Stomach (tissue), 9 donors: ENCODE results near the gene COL1A2. TPM values are rescaled to one million over a fixed set of nuclear protein-coding genes. Genes with fewer than 3 reads are reported as not detected.

Experiments used
- DNase-seq, 2 donors: peaks; one replicate each; pipeline versions ENCODE4 v3.0.0 to v3.0.0-alpha.2; 2013 to 2019
- H3K27ac ChIP-seq, 5 donors: fragments of 200-600 bp in 4 of 5; sonication (generic) in 4 of 5; one replicate each; pipeline ENCODE4 v1.5.1; 2013 to 2019; ENCODE audit warnings: mild to moderate bottlenecking in 1 of 5, moderate library complexity in 1 of 5
- H3K27me3 ChIP-seq, 3 donors: fragments of 200-600 bp; sonication (generic); one replicate each; pipeline ENCODE4 v1.5.1; 2017 to 2019; ENCODE audit warnings: mixed run types in 1 of 3
- H3K36me3 ChIP-seq, 4 donors: fragments of 200-600 bp; sonication (generic); 1 replicate in 3 of 4; 2 replicates in 1 of 4; pipeline ENCODE4 v1.5.1; 2016 to 2019
- H3K4me1 ChIP-seq, 4 donors: fragments of 200-600 bp; sonication (generic); one replicate each; pipeline ENCODE4 v1.5.1; 2016 to 2019
- H3K4me3 ChIP-seq, 4 donors: fragments of 200-600 bp; sonication (generic) in 3 of 4; one replicate each; pipeline ENCODE4 v1.5.1; 2016 to 2019; ENCODE audit warnings: mild to moderate bottlenecking in 1 of 4
- H3K9me3 ChIP-seq, 4 donors: fragments of 200-600 bp; sonication (generic); one replicate each; pipeline ENCODE4 v1.5.1; 2016 to 2019
- CTCF ChIP-seq, 7 experiments: fragments of 450-650 bp in 4 of 7; fragments of 200-600 bp in 3 of 7; sonication (generic) in 3 of 7; IDR thresholded peaks; one replicate each; pipeline ENCODE4 v1.5.1; 2016 to 2019; ENCODE audit warnings: antibody characterized with exemption in 7 of 7, control low read depth in 2 of 7, mild to moderate bottlenecking in 1 of 7
- EP300 ChIP-seq: sonication (generic); formaldehyde crosslinking; IDR thresholded peaks from one replicate; pipeline ENCODE4 v1.6.1; 2017; ENCODE audit warnings: antibody characterized with exemption
- POLR2A ChIP-seq, 4 donors: fragments of 450-650 bp; IDR thresholded peaks; one replicate each; pipeline ENCODE4 v1.6.1; 2016; ENCODE audit warnings: antibody characterized with exemption in 4 of 4, control low read depth in 2 of 4, mild to moderate bottlenecking in 1 of 4, moderate library complexity in 1 of 4
- POLR2AphosphoS5 ChIP-seq, 3 donors: sonication (generic); formaldehyde crosslinking; IDR thresholded peaks; one replicate each; pipeline ENCODE4 v1.6.1; 2016; ENCODE audit warnings: antibody characterized with exemption in 3 of 3
- WGBS, 5 donors: extraction: QIAGEN DNeasy Blood & Tissue Kit in 3 of 5; methylation state at CpG; one replicate each; pipeline versions ENCODE4 v1.1.5 to v1.1.7; 2013 to 2018; 5-methylcytosine and 5-hydroxymethylcytosine counted together
- intact Hi-C: fragments of 100-400 bp; cut with DNase I; formaldehyde crosslinking; loops from one replicate; pipeline ENCODE4 v1.15.1; 2023; ENCODE audit warnings: low total_unique reads
- polyA plus RNA-seq, 3 donors: library from polyadenylated mRNA; stranded (reverse); fragments of 200-250 nt; gene quantifications; one replicate each; pipeline ENCODE4 v1.2.3, GENCODE V29; 2013
- total RNA-seq, 5 donors: library from RNA; depleted of rRNA; stranded (reverse); fragments of >200 nt; gene quantifications; one replicate each; pipeline versions ENCODE4 v1.1.0 to v1.2.3, GENCODE V29; 2014 to 2016
- donor health status: healthy with polysubstance abuse.
- donor health status: Bipolar disorder and iron deficiency.
- donor health status: healthy.

The COL1A2 gene
- total and polyA plus RNA-seq, 8 donors: 30.9 to 3,975 (median 82.5) TPM

DNA sequence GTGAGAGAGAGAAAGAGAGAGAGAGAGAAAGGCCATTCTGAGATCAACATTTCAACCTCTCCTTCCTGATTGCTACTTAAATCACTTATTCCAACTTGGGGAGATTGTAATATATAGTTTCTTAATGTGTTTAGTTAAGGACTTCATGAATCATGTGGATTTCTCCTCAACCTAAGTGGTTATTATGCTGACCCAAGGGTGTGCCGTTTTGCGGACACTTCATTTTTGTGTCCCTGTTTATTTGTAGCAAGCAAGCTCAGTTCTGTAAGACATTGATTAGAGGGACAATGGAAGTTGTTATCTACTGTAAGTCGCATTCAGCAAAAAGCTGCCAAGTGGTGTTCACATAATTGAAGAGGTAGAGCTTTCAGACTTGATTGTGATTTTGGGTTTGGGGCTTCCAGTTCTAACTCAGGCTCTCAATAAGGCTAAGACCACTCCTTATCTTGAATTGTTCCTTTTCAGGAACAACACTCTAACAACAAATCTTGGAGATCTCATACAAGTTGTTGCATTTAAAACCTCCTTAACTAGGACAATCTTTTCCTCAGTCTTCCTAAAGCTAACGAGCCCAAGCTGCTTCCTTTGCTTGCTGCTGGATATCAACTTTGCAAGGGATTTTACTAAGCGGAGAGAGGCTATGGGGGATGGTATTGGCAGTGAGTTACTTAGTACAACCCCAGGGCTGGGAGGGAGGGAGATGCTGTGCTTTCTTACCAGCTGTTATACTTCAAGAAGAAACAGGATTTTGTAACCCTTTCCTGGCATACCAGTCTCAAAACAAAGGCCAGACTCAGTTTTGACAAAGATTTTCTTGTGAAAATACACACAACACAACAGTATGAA is 19.8 kb upstream of the COL1A2 start:
- H3K9me3 ChIP-seq: no peaks in the 10 kb centered on the region
- peaks cover 0 to 28% (median 16%) of the 10 kb centered on the region in 4 donors for H3K4me1 ChIP-seq
- H3K27ac ChIP-seq: peak overlapping the region in 4 of 5 donors; percentile 78 to 82 (median 80)
- H3K36me3 ChIP-seq: no peaks in the 10 kb centered on the region
- DNase-seq: peak in 1 of 2 donors; percentile 95
- peak overlapping the region in 2 of 4 donors; percentile 3 to 15 for H3K4me3 ChIP-seq
- WGBS, 5 donors: 16 to 43% (median 27%) methylated on average over 5 of the region's 5 CpGs
- intact Hi-C loops: no loop called here
- H3K27me3 ChIP-seq: no peaks in the 10 kb centered on the region
- TF ChIP-seq EP300: no peak
- TF ChIP-seq POLR2AphosphoS5 (IDR thresholded peaks at IDR 0.05): peak in 2 of 3 donors; percentile 7 to 32

- Histone ChIP-seq H3K27ac (peak overlapping the region in 4 of 5 donors; percentile 78 to 82 (median 80)), H3K4me1 (peaks cover 0 to 28% (median 16%) of the 10 kb centered on the region in 4 donors), H3K36me3 (no peaks in the 10 kb centered on the region), H3K4me3 (no peak overlapping the region), H3K9me3 (no peaks in the 10 kb centered on the region), H3K27me3 (no peaks in the 10 kb centered on the region)
- DNase-seq: peak in 1 of 2 donors; percentile 91
- intact Hi-C loops: no loop called here
- TF ChIP-seq POLR2A (IDR thresholded peaks at IDR 0.05) (no peak), POLR2AphosphoS5 (IDR thresholded peaks at IDR 0.05) (no peak), CTCF (IDR thresholded peaks at IDR 0.05) (no peak), EP300 (no peak)
- WGBS, 5 donors: 54 to 68% (median 62%) methylated on average over 2 of the region's 2 CpGs
These were observed 19.0 kb upstream of the COL1A2 start for GRCh38 chr7:94375691-94376090.

DNA sequence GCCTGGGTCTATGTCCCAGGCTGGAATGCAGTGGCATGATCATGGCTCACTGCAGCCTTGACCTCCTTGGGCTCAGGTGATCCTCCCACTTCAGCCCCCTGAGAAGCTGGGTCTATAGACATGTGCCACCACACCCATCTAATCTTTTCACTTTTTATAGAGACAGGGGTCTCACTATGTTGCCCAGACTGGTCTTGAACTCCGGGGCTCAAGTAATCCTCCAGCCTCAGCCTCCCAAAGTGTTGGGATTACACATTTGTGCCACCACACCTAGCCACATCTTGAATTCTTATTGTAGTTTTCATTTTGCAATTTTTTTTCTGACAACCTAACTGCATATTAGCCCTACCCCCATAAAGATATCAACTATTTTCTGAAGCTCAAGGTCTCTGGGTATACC is 18.4 kb upstream of the COL1A2 start:
- Histone ChIP-seq H3K36me3 (no peaks in the 10 kb centered on the region), H3K4me1 (peaks cover 0 to 28% (median 16%) of the 10 kb centered on the region in 4 donors), H3K27ac (peak overlapping the region; percentile 47 to 82 (median 78)), H3K27me3 (no peaks in the 10 kb centered on the region), H3K9me3 (no peaks in the 10 kb centered on the region), H3K4me3 (no peak overlapping the region)
- intact Hi-C loops: no loop called here
- DNase-seq: no peak
- 63 to 89% (median 78%) methylated on average over 1 of the region's 1 CpG for WGBS, 5 donors
- TF ChIP-seq POLR2AphosphoS5 (IDR thresholded peaks at IDR 0.05): no peak

DNA sequence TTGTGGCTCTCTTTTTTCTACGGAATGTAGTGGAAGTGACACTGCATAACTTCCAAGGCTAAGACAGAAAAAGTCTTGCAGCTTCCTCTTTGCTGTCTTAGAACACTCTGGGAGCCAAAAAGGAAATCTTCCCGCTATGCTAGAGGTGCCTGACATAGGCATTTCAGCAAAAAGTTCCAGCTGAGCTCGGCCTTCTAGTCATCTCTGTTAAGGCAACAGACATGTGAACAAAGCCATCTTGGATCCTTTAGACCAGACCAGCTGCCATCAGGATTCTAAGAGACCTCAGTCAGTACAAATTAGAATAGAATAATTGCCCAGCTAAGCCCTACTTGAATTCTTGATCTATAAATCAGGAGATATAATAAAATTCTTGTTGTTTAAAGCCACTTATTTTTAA is 16.3 kb upstream of the COL1A2 start:
- no peaks in the 10 kb centered on the region for H3K27me3 ChIP-seq
- TF ChIP-seq POLR2AphosphoS5 (IDR thresholded peaks at IDR 0.05): no peak
- no peak for TF ChIP-seq POLR2A (IDR thresholded peaks at IDR 0.05)
- no peak for TF ChIP-seq CTCF (IDR thresholded peaks at IDR 0.05)
- no peak for TF ChIP-seq EP300
- peak in 1 of 2 donors; percentile 33 for DNase-seq
- peak overlapping the region in 1 of 5 donors; percentile 43 for H3K27ac ChIP-seq
- no peaks in the 10 kb centered on the region for H3K36me3 ChIP-seq
- intact Hi-C loops: no loop called here
- peaks cover 0 to 28% (median 16%) of the 10 kb centered on the region in 4 donors for H3K4me1 ChIP-seq
- H3K4me3 ChIP-seq: no peak overlapping the region
- H3K9me3 ChIP-seq: no peaks in the 10 kb centered on the region
- WGBS, 5 donors: 31 to 60% (median 46%) methylated on average over 3 of the region's 3 CpGs

- H3K4me1 ChIP-seq: peaks cover 0 to 13% (median 8%) of the 10 kb centered on the region in 4 donors
- DNase-seq: no peak
- intact Hi-C loops: no loop called here
- H3K4me3 ChIP-seq: no peak overlapping the region
- no peak overlapping the region for H3K27ac ChIP-seq
- TF ChIP-seq CTCF (IDR thresholded peaks at IDR 0.05) (no peak), EP300 (no peak), POLR2A (IDR thresholded peaks at IDR 0.05) (no peak), POLR2AphosphoS5 (IDR thresholded peaks at IDR 0.05) (no peak)
- no peaks in the 10 kb centered on the region for H3K36me3 ChIP-seq
- no peaks in the 10 kb centered on the region for H3K9me3 ChIP-seq
- no peaks in the 10 kb centered on the region for H3K27me3 ChIP-seq
These were observed 14.4 kb upstream of the COL1A2 start for GRCh38 chr7:94380264-94380663.
